HFFc6 (cell line): ENCODE data around the gene SNRPA1. TPM values are rescaled to one million over a fixed set of nuclear protein-coding genes. Genes with fewer than 3 reads are reported as not detected.

Experiments
- DNase-seq: peaks from one replicate; pipeline ENCODE4 v3.0.0-alpha.2; 2018
- H3K27ac Mint-ChIP-seq: 2 replicates; pipeline ENCODE4 v1.8.0; 2020; ENCODE audit warnings: mild to moderate bottlenecking, mixed read lengths
- H3K27me3 Mint-ChIP-seq: 2 replicates; pipeline ENCODE4 v1.8.0; 2021; ENCODE audit warnings: mild to moderate bottlenecking, moderate library complexity, mixed read lengths; ENCODE audit not compliant: insufficient read depth
- H3K36me3 Mint-ChIP-seq: 2 replicates; pipeline ENCODE4 v1.8.0; 2021; ENCODE audit warnings: low read depth, mixed read lengths
- H3K4me1 Mint-ChIP-seq: 2 replicates; pipeline ENCODE4 v1.8.0; 2020; ENCODE audit warnings: low read depth, mixed read lengths
- H3K4me3 Mint-ChIP-seq: 2 replicates; pipeline ENCODE4 v1.8.0; 2020; ENCODE audit warnings: mild to moderate bottlenecking, moderate library complexity, mixed read lengths
- H3K9me3 Mint-ChIP-seq: 2 replicates; pipeline ENCODE4 v1.8.0; 2020; ENCODE audit warnings: mild to moderate bottlenecking, mixed read lengths
- CTCF ChIP-seq: fragments of 200-600 bp; sonication (generic); IDR thresholded peaks from 2 replicates; pipeline ENCODE4 v1.5.0; 2021; ENCODE audit warnings: antibody characterized with exemption, mild to moderate bottlenecking
- total RNA-seq, 6 experiments: library from RNA; stranded (reverse); fragmentation: NEBNext Ultra II Directional; extraction: Animal tissue kit (Norgen Biotek cat#: 25700); gene quantifications; 2 replicates in 1 of 6; 3 replicates in 5 of 6; pipeline ENCODE4 v1.2.3, GENCODE V29; 2021

The SNRPA1 gene
- total RNA-seq, 6 experiments from 2014 or later: 54.9 to 78.8 (median 64.5) TPM

- peaks cover 68% of the 10 kb centered on the region for H3K36me3 Mint-ChIP-seq
- TF ChIP-seq CTCF: no peak
- DNase-seq: no peak
- no peak overlapping the region for H3K27ac Mint-ChIP-seq
- no peak overlapping the region for H3K4me3 Mint-ChIP-seq
- no peaks in the 10 kb centered on the region for H3K9me3 Mint-ChIP-seq
- peaks cover 30% of the 10 kb centered on the region for H3K4me1 Mint-ChIP-seq
- H3K27me3 Mint-ChIP-seq: no peaks in the 10 kb centered on the region; the same call in 1 of the 2 replicates
Observed at GRCh38 chr15:101273534-101273933, 21.5 kb downstream of the SNRPA1 start.

- H3K27me3 Mint-ChIP-seq: no peaks in the 10 kb centered on the region; the same call in 1 of the 2 replicates
- H3K4me3 Mint-ChIP-seq: no peak overlapping the region
- peaks cover 32% of the 10 kb centered on the region for H3K4me1 Mint-ChIP-seq
- peaks cover 68% of the 10 kb centered on the region for H3K36me3 Mint-ChIP-seq
- no peaks in the 10 kb centered on the region for H3K9me3 Mint-ChIP-seq
- no peak overlapping the region for H3K27ac Mint-ChIP-seq
- no peak for TF ChIP-seq CTCF
- no peak for DNase-seq
Observed at GRCh38 chr15:101272584-101272983, 22.5 kb downstream of the SNRPA1 start.

GRCh38 chr15:101269479-101270223 is 25.4 kb downstream of the SNRPA1 start:
- Mint-ChIP-seq H3K36me3 (peaks cover 54% of the 10 kb centered on the region), H3K4me3 (no peak overlapping the region), H3K4me1 (peaks cover 47% of the 10 kb centered on the region), H3K9me3 (no peaks in the 10 kb centered on the region), H3K27ac (peak overlapping the region; percentile 36), H3K27me3 (peaks cover 3% of the 10 kb centered on the region)
- TF ChIP-seq CTCF: peak; percentile 67
- DNase-seq: peak; percentile 39

GRCh38 chr15:101267320-101268104 is 27.5 kb downstream of the SNRPA1 start:
- H3K36me3 Mint-ChIP-seq: peaks cover 35% of the 10 kb centered on the region
- H3K27me3 Mint-ChIP-seq: peaks cover 5% of the 10 kb centered on the region
- H3K27ac Mint-ChIP-seq: peak overlapping the region; percentile 97
- 0 out of 2 replicates have a peak, but pooled peaks have one; percentile 25 for TF ChIP-seq CTCF
- H3K4me1 Mint-ChIP-seq: peaks cover 47% of the 10 kb centered on the region
- peak overlapping the region; percentile 79 for H3K4me3 Mint-ChIP-seq
- H3K9me3 Mint-ChIP-seq: no peaks in the 10 kb centered on the region
- DNase-seq: peak; percentile 87

GRCh38 chr15:101266787-101267186 is 28.3 kb downstream of the SNRPA1 start:
- TF ChIP-seq CTCF: no peak

More at GRCh38 chr15:101266787-101267186, 28.3 kb downstream of the SNRPA1 start:
- Mint-ChIP-seq H3K36me3 (peaks cover 28% of the 10 kb centered on the region), H3K27ac (peak overlapping the region; percentile 97), H3K4me1 (peaks cover 47% of the 10 kb centered on the region), H3K4me3 (peak overlapping the region; percentile 79; the same call in 1 of the 2 replicates), H3K9me3 (no peaks in the 10 kb centered on the region), H3K27me3 (peaks cover 5% of the 10 kb centered on the region)
- no peak for DNase-seq
